ENCODE results near the gene NR2E1.

The NR2E1 gene

GRCh38 chr6:108166664-108167448 is 1.0 kb downstream of the NR2E1 start:
- no peak overlapping the region for H3K27ac ChIP-seq
- ChIA-PET POLR2A (ENCODE audit: low non-redundant PET) (no interaction called here), CTCF (interaction anchor here (0.6 kb wide), 1 partner anchor 332 kb away, joined by 5 read pairs; no protein-coding TSS in a partner anchor)
- TF ChIP-seq, protein P1, sequence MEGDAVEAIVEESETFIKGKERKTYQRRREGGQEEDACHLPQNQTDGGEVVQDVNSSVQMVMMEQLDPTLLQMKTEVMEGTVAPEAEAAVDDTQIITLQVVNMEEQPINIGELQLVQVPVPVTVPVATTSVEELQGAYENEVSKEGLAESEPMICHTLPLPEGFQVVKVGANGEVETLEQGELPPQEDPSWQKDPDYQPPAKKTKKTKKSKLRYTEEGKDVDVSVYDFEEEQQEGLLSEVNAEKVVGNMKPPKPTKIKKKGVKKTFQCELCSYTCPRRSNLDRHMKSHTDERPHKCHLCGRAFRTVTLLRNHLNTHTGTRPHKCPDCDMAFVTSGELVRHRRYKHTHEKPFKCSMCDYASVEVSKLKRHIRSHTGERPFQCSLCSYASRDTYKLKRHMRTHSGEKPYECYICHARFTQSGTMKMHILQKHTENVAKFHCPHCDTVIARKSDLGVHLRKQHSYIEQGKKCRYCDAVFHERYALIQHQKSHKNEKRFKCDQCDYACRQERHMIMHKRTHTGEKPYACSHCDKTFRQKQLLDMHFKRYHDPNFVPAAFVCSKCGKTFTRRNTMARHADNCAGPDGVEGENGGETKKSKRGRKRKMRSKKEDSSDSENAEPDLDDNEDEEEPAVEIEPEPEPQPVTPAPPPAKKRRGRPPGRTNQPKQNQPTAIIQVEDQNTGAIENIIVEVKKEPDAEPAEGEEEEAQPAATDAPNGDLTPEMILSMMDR (conservative IDR thresholded peaks at IDR 0.05; ENCODE audit: low read depth), result no peak
- DNase-seq (ENCODE audit: low spot score), result no peak

- ChIA-PET POLR2A (ENCODE audit: low non-redundant PET) (no interaction called here), CTCF (interaction anchor here (0.6 kb wide), 2 partner anchors 24 to 331 kb away, joined by 4 to 5 read pairs; no protein-coding TSS in a partner anchor)
- no peak overlapping the region for H3K27ac ChIP-seq
- TF ChIP-seq, protein P1 (conservative IDR thresholded peaks at IDR 0.05; ENCODE audit: low read depth), result no peak
- no peak for DNase-seq (ENCODE audit: low spot score)
These were observed 1.7 kb downstream of the NR2E1 start for GRCh38 chr6:108167449-108168089.

- CTCF ChIA-PET, result interaction anchor here (0.6 to 0.9 kb wide), 3 partner anchors 16 to 83 kb away, joined by 4 read pairs; no protein-coding TSS in a partner anchor
- POLR2A ChIA-PET (ENCODE audit: low non-redundant PET), result no interaction called here
- H3K27ac ChIP-seq, result no peak overlapping the region
- DNase-seq (ENCODE audit: low spot score), result no peak
- TF ChIP-seq, protein P1 (conservative IDR thresholded peaks at IDR 0.05; ENCODE audit: low read depth), result no peak
These were observed 2.3 kb downstream of the NR2E1 start for GRCh38 chr6:108168090-108168463.

DNA sequence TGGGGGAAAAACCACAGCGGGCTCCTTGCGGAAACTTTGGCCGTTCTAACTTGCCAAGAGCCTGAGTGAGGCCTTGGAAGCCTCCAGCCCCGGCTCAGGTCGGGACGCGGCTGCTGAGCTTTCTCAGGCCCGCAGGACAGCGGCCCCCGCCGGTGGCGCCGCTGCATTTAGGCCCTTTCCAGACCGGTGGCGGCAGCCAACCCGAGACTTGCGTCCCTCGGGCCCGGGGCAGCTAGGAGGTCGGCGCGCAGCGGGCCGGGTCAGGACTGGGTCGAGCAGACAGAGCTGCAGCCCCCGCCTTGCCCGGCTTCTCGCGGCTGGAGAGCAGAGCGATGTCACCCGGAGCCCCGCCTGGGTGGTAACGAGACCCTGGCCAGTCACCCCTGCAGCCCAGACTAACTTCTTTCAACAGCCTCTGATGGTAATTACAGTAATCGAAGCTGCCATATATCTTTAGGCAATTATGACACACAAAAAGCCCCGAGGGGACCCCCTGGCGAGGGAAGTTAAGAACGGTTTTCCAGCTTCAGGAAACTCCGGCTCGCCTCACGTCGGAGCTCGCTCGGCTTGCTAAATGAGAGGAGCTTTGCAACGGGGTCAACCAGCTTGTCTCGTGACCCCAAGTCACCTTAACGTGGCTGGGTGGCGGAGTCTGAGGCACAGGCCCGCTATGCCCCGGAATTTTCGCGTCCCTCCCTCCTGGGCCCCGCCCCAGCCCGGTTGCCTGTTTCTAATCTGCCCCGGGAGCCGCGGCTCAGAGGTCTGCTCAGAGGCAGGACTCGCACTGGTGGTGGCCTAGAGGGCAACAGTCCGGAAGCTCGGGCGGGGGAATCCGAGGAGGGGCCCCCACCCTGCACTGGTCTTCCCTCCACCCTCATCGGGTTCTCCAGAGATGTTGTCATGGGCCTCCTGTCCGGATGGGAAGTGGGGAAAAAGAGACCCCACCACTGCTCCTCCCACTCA is 3.0 kb downstream of the NR2E1 start:
- TF ChIP-seq, protein P1 (conservative IDR thresholded peaks at IDR 0.05; ENCODE audit: low read depth), result no peak
- DNase-seq (ENCODE audit: low spot score), result no peak
- no peak overlapping the region for H3K27ac ChIP-seq
- ChIA-PET POLR2A (ENCODE audit: low non-redundant PET) (no interaction called here), CTCF (interaction anchor here (0.6 to 0.9 kb wide), 3 partner anchors 16 to 83 kb away, joined by 4 read pairs; no protein-coding TSS in a partner anchor)

DNA sequence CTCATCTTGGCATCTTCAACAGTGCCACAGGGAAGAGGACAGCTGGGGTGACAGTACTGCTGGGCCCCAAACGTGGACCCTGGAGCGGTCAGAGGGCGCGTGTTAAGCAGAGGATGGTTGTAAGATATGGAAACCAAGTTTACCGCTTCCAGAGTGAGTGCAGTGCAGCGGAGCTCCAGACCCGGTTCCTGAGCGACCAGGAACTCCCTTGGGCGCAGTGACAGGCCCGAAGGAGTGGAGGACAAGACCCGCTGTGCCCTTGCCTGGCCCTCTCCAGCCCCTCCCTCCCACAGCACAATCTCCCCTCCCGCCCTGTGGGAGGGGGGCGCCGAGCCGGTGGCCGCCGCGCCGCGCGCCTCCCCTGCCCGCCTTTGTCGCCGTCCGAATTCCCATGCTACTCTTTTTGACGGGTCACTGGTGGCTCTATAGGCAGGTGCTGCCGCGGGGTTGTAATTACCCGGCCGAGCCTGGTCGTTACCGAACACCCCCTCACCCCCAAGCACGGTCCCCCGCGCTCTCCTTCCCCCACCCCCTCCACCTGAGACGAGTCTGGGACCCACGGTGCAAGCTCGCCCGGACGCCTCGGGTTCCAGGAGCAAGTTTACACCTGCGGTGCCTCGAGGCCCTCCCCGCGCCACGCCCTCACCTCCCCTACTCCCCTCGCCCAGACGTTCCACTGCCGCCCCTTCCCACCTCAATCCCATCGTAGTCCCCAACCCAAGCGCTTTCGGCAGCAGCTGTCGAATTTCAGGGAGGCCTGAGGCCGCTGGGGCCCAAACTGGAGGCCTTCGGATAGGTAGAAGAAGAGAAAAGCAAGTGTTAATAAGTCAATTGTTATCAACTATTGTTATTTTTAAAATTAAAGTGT is 3.9 kb downstream of the NR2E1 start:
- DNase-seq (ENCODE audit: low spot score), result no peak
- POLR2A ChIA-PET (ENCODE audit: low non-redundant PET), result no interaction called here
- TF ChIP-seq, protein P1 (conservative IDR thresholded peaks at IDR 0.05; ENCODE audit: low read depth), result no peak

More for the DNA sequence above, 3.9 kb downstream of the NR2E1 start:
- CTCF ChIA-PET, result no interaction called here
- no peak overlapping the region for H3K27ac ChIP-seq
